Stimulated activated CD8-positive, alpha-beta memory T cell treated with anti-CD3 and anti-CD28 coated beads, Interleukin-15, amount 100 ng/mL, for 48 hours (primary cell): Measurements from ENCODE around the gene SERINC3.
A peak's percentile ranks its signal among the peaks of the same experiment; 100 is the strongest.
"Not testable (repeated sequence)": the region's sequence is repeated elsewhere in the genome, so short reads cannot be mapped to it uniquely, and the experiment has no call there.

Experiments used
- DNase-seq, 2 donors: peaks; one replicate each; pipeline ENCODE4 v3.0.0-alpha.2; 2020; ENCODE audit warnings: low read depth in 2 of 2

The SERINC3 gene

DNA sequence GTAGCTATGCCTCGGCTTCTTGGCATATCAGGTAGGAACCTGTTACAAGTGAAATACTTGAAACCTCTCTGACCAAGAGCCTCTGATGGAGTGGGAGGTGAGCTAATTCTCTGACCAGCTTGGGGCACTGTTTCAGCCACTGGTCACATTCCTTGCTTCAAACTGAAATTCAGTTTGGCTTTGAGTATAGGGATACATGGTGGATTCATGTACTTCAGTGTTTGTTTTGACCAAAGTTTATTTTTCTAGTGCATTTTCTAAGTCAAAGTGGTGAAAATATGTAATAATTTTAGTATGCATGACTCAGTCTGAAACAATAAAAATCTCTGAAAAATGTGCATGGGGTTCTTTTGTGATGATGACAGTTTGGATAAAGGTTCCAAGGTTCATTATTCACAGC, 27.6 kb downstream of the SERINC3 start:
- no peak for DNase-seq

DNA sequence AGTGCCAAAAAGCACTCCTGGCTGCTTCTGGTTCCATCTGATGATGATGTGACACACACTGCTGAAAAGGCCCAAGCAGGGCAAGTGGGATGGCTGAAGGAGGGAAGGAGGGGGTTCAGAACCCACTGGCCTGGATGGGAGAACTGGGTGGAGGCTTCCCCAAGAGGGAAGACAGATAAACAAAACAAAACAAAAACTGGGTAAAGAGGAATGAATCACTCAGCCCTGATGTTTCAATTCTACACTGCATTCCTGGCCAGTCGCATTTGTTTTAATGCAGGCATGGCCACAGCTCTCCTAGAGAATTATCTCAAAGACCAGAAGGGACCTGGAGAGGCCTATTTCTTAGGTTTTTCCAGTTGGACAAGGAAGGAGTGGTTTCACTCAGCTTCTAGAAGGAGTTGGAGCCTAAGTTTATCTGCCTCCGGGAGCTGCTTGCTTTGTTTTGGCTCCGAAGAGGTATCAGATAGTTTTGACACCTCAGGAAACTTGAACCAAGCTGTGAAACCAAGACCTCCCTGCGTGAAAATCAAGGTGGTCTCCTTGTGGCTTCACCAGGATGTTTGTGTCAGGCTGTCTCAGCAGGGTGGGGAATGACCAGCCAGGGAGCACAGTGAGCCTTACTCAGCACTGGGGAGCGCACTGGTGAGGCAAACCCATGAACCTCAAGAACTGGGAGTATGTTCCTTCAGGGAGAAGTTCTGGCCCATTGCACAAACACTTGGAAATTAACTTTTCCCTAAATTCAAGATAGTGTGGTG, 30.1 kb downstream of the SERINC3 start:
- no peak for DNase-seq

DNA sequence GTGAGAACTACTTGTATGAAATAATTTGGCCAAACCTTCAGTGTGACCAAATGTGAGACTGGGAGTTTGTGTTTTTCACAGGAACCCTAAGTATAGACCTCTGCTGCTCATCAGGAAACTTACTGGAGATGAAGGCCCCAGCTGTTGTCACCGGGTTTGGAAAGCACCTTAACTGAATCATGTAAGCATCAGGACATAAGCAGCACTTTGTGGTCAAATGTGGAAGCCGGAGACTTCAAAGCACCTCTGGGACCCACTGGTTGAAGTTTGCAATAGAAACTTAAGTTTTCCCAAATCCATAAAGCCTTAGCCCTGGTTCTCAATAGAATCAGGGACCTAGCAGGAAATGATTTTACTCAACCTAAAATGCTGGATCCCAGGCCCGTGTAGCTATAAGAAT, 31.9 kb downstream of the SERINC3 start:
- no peak for DNase-seq

DNA sequence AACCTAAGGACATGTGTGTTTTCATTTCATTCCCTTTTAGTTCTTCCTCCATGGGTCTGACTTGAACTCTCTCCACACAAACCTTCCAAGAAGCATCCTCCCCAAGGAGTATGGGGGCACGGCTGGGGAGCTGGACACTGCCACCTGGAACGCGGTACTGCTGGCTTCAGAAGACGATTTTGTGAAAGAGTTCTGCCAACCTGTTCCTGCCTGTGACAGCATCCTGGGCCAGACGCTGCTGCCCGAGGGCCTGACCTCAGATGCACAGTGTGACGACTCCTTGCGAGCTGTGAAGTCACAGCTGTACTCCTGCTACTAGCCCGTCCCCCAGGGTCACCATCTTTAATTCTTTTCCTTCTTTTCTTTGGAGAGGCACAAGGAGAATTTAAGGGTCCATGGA, 32.6 kb downstream of the SERINC3 start:
- no peak for DNase-seq

DNA sequence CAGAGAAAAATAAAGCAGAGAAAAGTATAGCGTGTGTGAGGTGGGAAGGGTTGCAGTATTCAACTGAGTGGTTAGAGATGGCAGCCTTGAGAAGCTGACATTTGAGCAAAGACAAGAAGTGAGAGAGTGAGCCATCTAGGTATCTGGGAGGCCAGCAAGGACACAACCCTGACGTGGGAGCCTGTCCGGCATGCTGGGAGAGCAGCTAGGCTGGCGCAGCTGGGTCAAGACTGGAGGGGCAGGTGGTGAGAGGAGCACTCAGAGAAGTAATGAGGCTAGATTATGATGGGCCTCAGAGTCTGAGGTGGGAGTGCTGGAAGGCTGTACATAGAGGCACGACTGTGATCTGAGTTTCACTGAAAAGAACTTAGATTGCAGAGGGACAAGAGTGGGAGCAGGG, 33.3 kb downstream of the SERINC3 start:
- no peak for DNase-seq

DNA sequence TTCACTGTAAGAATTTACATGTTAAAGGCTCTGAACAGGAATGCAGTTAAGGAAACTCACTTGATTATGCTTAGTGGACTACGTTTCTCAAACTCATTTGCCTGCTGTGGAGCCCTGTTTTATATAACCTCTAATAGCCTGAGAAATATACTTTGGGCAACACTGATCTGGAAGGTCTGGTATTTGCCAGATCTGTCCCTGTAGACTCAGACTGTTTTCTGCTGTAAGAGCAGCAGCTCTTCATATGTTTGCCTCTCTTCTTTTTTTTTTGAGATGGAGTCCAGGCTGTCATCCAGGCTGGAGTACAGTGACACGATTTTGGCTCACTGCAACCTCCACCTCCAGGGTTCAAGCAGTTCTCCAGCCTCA, 36.1 kb downstream of the SERINC3 start:
- DNase-seq = no peak

DNA sequence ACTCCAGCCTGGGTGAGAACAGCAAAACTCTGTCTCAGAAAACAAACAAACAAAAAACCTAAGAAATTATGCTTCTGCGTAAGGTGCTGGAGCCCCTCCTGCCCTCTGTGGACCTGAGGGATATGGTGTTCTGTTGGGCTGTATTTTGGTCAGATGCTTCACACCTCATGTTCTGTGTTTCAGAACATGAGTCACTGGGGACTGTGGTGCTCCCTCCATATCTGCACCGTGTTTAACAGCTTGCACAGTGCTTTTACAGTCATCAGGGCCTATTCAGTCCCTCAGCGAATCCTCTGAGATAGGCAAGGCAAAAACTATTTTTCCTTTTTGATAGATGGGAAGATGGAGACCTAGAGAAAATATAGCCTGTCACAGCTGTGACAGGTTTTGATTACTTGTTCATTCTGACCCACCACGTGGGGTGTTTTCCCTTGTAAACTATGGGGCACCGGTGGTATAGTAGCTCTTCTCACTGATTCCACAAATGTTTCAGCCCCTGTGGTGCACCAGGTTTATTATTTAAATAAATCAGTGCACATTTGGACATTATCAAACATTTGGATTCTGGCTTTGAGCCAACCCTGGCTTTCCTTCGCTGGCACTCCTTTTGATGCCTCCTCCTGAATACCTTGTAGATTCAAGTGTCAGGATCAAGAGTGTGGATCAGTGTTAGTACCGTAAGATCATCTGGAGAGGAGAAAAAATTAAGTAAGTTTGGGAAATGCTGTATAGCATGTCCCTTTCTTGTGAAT, 36.6 kb downstream of the SERINC3 start:
- no peak for DNase-seq

DNA sequence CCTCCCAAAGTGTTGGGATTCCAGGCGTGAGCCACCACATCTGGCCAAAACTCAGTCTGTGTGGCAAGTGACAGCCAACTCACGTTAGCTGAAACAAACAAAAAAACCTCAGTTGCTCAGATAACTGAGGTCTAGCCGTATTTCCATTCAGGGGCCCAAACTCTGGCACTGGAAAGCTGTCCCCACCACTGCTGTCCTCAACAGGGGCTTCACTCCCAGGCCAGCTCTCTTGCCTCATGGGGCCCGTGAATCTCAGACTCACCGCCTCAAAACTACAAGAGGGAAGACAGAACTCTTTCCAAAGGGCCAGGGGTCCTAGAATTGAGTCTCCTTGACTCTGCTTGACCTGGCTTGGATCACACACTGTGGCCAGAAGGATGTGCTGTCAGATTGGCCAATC, 38.8 kb downstream of the SERINC3 start:
- no peak for DNase-seq

DNA sequence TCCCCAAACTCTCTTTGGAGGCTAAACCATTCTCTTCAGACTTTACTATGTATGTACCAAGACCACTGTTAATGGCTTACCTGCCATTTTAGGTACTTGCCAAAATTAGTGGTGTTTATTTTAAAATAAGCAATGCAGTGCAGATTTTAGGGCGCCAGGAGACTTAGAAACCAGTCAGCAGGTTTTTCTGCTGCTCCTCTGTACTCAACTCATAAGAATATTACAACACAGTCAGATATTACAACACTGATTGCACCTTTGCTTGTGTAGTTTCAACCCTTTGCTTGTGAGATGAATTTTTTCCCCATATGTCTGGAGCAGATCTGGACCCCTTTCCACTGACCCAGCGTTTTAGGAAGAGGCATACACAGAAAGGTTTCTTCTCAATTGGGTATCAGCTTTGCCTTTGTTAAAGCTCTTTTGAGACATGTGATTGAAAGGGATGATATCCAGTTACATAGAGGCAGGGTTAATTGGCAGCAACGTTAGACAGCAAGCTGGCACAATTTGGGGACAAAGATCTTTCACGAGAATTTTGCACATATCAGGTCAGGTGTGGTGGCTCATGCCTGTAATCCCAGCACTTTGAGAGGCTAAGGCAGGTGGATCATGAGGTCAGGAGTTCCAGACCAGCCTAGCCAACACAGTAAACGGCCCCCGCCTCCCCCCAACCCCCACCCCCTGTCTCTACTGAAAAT, 40.0 kb downstream of the SERINC3 start:
- DNase-seq = no peak

DNA sequence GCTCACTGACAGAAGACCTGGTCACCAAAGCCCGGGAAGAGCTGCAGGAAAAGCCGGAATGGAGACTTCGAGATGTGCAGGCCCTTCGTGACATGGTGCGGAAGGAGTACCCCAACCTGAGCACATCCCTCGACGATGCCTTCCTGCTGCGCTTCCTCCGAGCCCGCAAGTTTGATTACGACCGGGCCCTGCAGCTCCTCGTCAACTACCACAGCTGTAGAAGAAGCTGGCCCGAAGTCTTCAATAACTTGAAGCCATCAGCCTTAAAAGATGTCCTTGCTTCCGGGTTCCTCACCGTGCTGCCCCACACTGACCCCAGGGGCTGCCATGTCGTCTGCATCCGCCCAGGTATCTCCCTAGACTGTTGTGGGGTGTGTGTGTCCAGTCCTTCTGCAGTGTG, 41.8 kb downstream of the SERINC3 start:
- DNase-seq = no peak

DNA sequence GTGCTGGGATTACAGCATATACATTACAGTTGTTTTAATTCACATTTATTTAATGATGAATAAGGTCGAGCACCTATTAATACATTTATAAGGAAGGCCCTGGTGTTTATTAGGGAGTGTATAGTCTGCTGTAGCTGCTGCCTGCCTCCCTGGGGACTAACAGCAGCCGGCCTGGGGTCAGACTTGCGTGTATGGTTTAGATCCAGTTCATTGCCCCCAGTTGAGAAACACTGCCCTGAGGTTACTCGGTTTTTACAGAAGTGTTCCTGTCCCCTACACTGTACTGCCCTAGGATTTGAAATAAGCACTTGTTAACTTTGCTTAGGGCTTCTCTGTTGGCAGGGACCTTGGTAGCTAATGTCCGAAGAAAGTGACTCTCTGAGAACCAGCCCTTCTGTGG, 42.2 kb downstream of the SERINC3 start:
- no peak for DNase-seq

DNA sequence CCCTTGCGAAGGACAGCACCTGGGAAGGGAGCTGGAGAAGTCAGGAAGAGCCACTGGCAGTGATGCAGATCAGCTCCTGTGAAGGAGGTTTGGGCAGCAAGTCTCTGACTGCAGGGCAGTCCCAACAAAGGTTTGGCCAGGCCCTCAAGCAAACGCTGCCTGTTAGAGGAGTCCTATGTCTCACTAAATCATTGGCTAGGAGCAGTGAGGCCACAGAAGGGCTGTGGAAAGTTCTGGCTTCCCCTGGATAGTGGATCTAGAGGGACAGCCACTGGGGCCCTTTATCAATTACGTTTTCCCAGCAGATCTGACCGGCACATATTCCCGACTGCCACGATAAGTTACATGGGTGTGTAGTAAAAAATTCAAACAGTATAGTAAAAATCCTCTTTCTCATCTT, 43.7 kb downstream of the SERINC3 start:
- no peak for DNase-seq

DNA sequence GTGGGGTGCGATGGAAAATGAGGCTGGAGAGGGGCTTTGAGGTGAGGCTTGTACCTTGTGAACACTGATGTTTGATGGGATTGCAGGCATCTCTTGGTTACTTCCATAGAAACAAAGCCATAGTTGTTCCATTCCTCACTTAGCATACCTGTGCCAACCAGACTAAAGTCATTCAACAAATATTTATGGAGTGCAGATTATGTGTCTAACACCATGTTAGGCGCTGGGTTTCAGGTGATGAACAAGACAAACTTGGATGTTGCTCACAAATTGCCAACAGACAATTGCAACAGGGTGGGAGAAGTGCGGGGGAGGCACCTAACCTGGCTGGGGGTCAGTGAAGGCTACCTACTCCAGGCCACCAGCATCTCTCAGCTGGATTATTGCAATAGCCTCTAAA, 44.7 kb downstream of the SERINC3 start:
- no peak for DNase-seq

DNA sequence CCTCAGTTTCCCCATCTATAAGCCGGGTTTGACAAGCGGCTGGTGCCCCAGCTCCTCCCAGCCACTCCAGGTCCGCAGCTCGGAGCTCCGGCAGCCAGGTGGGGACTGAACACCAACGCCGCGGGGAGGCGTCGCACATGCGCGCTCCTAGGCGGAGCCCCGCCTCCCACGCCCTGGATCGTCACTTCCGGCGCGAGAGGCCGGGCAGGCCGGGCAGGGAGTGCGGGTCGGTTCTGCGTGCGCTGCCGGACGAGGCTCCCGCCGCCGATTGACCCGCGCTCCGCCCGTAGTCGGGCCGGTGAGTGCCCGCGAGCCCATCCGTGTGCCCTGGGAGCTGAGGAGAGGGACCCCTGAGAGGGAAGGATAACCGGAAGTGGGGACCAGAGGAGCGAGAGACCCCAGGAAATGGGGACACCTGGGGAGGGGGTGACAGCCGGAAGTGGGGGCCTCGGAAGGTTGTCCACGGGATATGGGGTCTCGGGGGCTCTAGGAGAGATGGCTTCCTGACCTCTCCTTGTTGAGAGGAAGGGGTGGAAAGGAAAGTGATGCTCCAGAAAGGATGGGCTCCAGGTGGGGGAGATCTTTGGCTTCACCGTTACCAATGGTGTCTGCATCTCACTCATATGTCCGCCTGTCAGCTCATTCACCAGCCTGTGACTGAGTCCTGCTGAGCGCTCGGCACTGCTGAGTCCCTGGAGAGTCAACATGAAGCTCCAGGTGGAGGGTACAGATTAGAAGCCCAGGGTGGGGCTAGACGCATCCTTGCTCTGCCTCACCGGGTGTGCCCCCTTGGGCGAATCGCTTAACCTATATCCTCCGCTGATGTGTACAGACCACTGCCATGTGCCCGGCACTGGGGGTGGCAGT, 45.9 kb downstream of the SERINC3 start, which contains the start of gene TTPAL:
TTPAL (plus strand) TSS at position 181 of the 867 bp plus-strand sequence. CDS start 4,126 bp downstream, outside the sequence.
- DNase-seq = peak; percentile 88 to 90

DNA sequence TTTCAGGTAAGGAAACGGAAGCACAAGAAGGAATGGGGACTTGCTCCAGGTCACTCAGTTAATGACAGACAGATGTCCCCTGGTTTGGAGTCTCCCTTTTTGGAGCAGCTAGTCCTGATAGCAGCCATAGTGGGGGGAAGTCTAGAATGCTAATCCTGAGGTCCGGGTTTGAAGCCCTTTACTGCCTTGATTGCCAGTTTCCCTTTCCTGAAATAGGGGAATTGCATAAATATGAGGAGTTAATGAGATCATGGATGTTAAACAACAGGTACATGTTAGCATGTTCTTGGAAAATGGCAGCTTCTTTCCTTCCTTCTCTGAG, 46.5 kb downstream of the SERINC3 start:
- no peak for DNase-seq

DNA sequence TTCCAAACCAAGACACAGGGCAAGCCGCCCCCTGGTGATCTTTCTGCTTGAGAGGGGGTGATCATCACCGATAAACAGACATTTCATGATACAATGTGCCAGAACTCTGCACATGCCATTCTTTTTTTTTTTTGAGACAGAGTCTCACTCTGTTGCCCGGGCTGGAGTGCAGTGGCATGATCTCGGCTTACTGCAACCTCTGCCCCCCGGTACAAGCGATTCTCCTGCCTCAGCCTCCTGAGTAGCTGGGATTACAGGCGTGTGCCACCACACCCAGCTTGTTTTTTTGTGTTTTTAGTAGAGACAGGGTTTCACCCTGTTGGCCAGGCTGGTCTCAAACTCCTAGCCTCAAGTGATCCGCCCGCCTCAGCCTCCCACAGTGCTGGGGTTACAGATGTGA, 49.6 kb downstream of the SERINC3 start:
- DNase-seq = not testable (repeated sequence)

DNA sequence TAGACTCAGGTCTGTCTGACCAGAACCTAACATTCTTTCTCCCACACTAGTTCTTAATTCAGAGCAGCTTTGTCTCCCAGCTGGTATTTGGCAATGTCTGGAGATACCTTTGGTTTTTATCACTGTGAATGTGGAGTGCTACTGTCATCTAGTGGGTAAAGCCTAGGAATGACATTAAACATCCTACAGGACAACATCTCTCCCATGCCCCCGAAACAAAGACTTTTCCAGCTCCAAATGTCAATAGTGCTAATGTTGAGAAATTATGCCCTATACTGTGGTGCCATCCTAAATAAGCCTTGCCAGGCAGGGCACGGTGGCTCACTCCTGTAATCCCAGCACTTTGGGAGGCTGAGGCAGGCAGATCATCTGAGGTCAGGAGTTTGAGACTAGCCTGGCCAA, 50.4 kb downstream of the SERINC3 start:
- no peak for DNase-seq

DNA sequence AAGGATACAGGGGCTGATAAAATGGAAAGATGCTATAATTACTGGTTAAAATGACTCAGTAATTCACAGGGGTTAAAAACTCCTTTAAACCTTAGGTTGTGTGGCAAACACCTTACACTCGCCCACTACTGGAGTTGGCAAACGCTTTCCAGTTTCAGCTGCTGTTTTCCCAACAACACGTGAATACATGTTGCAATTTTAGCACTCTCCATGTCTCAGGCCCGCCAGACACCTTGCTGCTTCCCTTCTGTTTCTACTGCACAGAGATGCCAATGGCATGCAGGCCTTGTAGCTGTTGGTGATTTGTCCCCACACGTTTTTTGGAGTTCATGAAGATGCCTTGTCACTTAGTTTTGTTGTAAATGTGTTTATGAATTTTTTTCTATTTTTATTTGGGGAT, 51.5 kb downstream of the SERINC3 start:
- no peak for DNase-seq

DNA sequence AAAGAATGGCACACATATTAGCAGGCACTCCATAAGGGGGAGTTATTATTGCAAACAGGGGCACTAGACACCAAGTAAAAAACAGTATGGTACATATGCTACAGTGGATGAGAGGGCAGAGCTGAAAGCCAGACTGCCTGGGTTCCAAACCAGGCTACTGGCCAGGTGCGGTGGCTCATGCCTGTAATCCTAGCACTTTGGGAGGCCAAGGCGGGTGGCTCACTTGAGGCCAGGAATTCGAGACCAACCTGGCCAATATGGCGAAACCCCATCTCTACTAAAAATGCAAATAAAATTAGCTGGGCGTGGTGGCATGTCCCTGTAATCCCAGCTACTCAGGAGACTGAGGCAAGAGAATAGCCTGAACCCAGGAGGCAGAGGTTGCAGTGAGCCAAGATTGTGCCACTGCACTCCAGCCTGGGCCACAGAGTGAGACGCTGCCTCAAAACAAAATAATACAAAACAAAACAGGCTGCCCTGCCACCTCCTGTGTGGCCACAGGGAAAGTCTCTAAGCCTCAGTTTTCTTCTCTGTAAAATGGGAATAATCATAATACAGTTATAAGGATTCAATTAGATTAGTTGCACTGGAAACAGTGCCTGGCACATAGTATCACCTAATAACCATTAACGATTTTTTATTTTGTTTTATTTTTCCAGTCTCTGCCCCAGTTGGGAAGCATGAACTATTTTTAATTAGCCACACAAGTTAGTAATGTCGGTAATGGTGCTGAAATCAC, 53.7 kb downstream of the SERINC3 start:
- no peak for DNase-seq

DNA sequence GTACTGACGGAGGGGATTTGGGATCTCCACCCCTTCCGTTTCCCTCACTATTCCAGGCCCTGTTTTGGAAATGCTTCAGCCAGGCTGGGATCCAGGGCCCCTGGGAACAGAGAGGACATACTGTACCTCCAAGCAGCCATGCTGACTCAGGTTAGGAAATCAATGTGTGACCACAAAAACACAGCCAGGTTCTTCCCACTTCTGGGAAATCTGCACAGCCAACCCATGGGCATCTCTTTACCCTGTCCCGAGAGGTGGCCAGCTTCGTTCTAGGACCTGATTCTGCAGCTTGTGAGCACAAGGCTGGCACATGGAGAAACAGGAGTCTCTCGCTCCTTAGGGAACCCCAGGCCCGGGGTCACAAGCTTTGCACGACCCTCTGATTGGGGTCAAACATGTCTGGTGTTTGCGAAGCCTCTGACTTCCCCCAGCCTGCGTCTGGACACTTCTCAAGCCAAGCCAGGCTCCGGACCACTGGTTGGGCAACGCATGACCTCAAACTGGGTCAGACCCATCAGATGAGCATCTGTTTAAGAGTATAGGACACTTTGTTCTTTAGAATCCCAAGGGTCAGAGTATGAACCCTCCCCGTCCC, 54.5 kb downstream of the SERINC3 start:
- no peak for DNase-seq
